GM12872 (cell line): ENCODE results near the gene TOMM6.

Experiments used
- TF ChIP-seq, protein P1 (sequence below): IDR thresholded peaks from 3 replicates; pipeline ENCODE4 v1.5.1; 2011; ENCODE audit warnings: low read depth, mild to moderate bottlenecking, low read length, moderate library complexity; ENCODE audit not compliant: insufficient read depth

TOMM6 gene

GRCh38 chr6:41768545-41769308 is 18.8 kb upstream of the TOMM6 start:
- TF ChIP-seq, protein P1, sequence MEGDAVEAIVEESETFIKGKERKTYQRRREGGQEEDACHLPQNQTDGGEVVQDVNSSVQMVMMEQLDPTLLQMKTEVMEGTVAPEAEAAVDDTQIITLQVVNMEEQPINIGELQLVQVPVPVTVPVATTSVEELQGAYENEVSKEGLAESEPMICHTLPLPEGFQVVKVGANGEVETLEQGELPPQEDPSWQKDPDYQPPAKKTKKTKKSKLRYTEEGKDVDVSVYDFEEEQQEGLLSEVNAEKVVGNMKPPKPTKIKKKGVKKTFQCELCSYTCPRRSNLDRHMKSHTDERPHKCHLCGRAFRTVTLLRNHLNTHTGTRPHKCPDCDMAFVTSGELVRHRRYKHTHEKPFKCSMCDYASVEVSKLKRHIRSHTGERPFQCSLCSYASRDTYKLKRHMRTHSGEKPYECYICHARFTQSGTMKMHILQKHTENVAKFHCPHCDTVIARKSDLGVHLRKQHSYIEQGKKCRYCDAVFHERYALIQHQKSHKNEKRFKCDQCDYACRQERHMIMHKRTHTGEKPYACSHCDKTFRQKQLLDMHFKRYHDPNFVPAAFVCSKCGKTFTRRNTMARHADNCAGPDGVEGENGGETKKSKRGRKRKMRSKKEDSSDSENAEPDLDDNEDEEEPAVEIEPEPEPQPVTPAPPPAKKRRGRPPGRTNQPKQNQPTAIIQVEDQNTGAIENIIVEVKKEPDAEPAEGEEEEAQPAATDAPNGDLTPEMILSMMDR, result no peak

DNA sequence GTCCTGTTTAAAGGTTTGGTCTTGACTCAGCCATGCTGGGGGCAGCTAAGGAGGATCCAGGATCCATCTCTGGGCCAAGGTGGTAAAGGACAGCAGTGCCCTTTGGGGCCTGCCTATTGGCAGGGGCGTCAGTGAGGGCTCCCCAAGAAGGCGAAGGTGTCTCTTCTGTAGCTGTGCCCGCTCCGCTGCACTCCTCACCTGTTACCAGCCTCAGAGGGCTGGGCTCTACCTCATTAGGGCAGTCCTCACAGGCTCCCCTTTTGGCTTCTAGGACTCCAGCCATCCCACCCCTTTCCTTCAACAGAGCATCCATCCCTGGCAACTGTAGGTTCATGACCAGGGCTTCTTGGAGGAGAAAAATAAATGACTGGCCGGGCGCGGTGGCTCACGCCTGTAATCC is 18.1 kb upstream of the TOMM6 start:
- TF ChIP-seq, protein P1, result no peak

DNA sequence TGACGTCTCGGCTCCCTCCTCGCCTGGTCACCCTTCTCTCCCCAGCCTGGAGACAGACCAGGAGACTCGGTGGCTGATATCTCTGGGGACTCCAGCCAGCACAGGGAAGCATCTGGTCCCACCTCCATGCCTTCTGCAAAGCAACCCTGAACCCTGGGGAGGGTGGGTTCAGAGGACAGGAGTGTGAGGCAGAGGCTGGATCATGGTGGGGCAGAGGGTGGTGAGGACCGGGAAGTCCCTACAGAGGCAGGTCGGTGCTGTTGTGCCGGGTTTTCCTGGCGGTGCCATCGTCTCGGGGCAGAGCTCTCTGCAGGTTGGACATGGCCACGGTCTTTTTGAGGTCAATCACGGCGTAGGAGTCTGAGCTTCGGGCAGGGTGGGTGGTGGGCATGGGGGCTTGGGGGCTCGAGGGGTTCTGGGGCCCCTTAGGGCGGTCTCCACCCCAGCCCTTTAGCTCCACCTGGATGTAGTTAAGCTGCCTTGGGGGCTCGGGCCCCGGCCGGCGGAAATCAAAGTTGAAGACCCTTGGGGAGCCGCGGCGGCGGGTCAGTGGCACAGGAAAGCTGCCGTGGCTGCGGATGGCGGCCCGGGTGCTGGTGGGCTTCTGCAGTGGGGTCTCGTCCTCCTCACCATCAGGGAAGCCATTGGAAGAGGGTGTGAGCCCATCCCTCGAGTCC is 17.0 kb upstream of the TOMM6 start:
- TF ChIP-seq, protein P1, result no peak

- TF ChIP-seq, protein P1, result no peak
These were observed 16.2 kb upstream of the TOMM6 start for GRCh38 chr6:41771058-41771983.

- TF ChIP-seq, protein P1, result no peak
These were observed 12.7 kb upstream of the TOMM6 start for GRCh38 chr6:41774841-41775240.

DNA sequence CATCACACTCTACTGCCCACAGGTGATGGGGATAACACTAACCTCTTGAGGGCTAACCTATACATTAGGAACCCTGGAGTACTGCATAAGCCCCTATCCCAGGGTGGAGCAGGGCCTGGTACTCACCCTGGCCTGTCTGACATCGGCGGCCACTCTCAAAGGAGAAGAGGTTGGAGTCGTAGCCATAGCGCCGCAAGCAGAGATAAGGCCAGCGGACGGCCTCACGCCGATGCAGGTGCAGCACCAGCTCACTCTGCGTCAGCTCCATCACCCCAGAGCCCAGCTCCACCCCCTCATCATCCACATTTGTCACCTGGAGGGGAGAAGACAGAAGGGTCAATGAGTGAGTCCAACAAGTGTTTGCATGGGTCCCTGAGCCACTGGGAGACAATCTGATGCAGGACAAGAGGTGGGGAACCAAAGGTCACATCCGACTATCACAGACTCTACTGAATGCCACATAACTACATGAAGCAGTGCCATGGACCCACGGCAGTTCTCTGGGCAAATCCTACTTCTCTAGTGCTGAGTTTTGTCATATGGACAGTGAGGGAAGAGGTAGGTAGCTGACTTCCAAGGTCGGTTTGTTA is 12.1 kb upstream of the TOMM6 start:
- TF ChIP-seq, protein P1, result no peak
